MCF 10A (cell line): Measurements from ENCODE around the gene METTL1. TPM values are rescaled to one million over a fixed set of nuclear protein-coding genes. Genes with fewer than 3 reads are reported as not detected.

ENCODE experiments used
- BruUV-seq: library from RNA; stranded (reverse); fragments of 400-500 nt; replicated peaks from 2 replicates; lab custom pipeline; 2021; lab: Mats Ljungman, UMichigan
- CTCF ChIA-PET: fragments of 300-600 bp; sonication (Branson Sonifier 250); formaldehyde crosslinking; extraction: SDS; loops from one replicate; lab custom pipeline; 2021; ENCODE audit warnings: antibody characterized with exemption, inconsistent platforms; lab: Yijun Ruan, JAX
- POLR2A ChIA-PET: fragments of 300-600, 350-650 bp; sonication (Branson Sonifier 250); formaldehyde crosslinking; extraction: SDS; loops from one replicate; lab custom pipeline; 2020; ENCODE audit warnings: antibody characterized with exemption, inconsistent platforms; lab: Yijun Ruan, JAX
- DNase-seq: peaks from one replicate; pipeline ENCODE4 v3.0.0-alpha.2; 2018; ENCODE audit not compliant: unreplicated experiment
- H3K27ac Mint-ChIP-seq: one replicate; pipeline ENCODE4 v1.8.0; 2022; ENCODE audit warnings: mild to moderate bottlenecking, low read depth, mixed read lengths; ENCODE audit not compliant: unreplicated experiment
- H3K27me3 Mint-ChIP-seq: one replicate; pipeline ENCODE4 v1.8.0; 2022; ENCODE audit warnings: mixed read lengths; ENCODE audit not compliant: insufficient read depth, unreplicated experiment
- H3K36me3 Mint-ChIP-seq: one replicate; pipeline ENCODE4 v1.8.0; 2022; ENCODE audit warnings: mild to moderate bottlenecking, moderate library complexity, mixed read lengths; ENCODE audit not compliant: insufficient read depth, unreplicated experiment
- H3K4me1 Mint-ChIP-seq: one replicate; pipeline ENCODE4 v1.8.0; 2022; ENCODE audit warnings: mixed read lengths; ENCODE audit not compliant: insufficient read depth, unreplicated experiment
- H3K4me3 Mint-ChIP-seq: one replicate; pipeline ENCODE4 v1.8.0; 2022; ENCODE audit warnings: mild to moderate bottlenecking, moderate library complexity, mixed read lengths; ENCODE audit not compliant: unreplicated experiment
- H3K9me3 Mint-ChIP-seq: one replicate; pipeline ENCODE4 v1.8.0; 2022; ENCODE audit warnings: mixed read lengths; ENCODE audit not compliant: unreplicated experiment
- intact Hi-C: fragments of 100-400 bp; cut with micrococcal nuclease; formaldehyde crosslinking; loops from 2 replicates; pipeline ENCODE4 v1.14.1; 2022
- total RNA-seq: library from RNA; stranded (reverse); gene quantifications from 2 replicates; pipeline ENCODE4 v1.2.3, GENCODE V29; 2022
- TF ChIP-seq, protein P1 (sequence below): fragments of 200-600 bp; IDR thresholded peaks from one replicate; pipeline ENCODE4 v1.8.0; 2022; ENCODE audit warnings: antibody characterized with exemption, mild to moderate bottlenecking; ENCODE audit not compliant: unreplicated experiment

Gene METTL1
- total RNA-seq, 1 experiment from 2014 or later, result 40.6 TPM

- no peaks in the 10 kb centered on the region for H3K27me3 Mint-ChIP-seq
- ChIA-PET POLR2A (no interaction called here), CTCF (interaction anchor here (1.0 kb wide), 1 partner anchor 137 kb away, joined by 3 read pairs; the partner anchor contains the start of gene B4GALNT1)
- peaks cover 33% of the 10 kb centered on the region for H3K4me1 Mint-ChIP-seq
- DNase-seq, result no peak
- no peak overlapping the region for H3K27ac Mint-ChIP-seq
- TF ChIP-seq, protein P1, sequence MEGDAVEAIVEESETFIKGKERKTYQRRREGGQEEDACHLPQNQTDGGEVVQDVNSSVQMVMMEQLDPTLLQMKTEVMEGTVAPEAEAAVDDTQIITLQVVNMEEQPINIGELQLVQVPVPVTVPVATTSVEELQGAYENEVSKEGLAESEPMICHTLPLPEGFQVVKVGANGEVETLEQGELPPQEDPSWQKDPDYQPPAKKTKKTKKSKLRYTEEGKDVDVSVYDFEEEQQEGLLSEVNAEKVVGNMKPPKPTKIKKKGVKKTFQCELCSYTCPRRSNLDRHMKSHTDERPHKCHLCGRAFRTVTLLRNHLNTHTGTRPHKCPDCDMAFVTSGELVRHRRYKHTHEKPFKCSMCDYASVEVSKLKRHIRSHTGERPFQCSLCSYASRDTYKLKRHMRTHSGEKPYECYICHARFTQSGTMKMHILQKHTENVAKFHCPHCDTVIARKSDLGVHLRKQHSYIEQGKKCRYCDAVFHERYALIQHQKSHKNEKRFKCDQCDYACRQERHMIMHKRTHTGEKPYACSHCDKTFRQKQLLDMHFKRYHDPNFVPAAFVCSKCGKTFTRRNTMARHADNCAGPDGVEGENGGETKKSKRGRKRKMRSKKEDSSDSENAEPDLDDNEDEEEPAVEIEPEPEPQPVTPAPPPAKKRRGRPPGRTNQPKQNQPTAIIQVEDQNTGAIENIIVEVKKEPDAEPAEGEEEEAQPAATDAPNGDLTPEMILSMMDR, result no peak
- no TSS peak for BruUV-seq
- peaks cover 7% of the 10 kb centered on the region for H3K36me3 Mint-ChIP-seq
- no peak overlapping the region for H3K4me3 Mint-ChIP-seq
- intact Hi-C loops, result no loop called here
- no peaks in the 10 kb centered on the region for H3K9me3 Mint-ChIP-seq
Measured at GRCh38 chr12:57769594-57769993, 2.3 kb downstream of the METTL1 start.

DNA sequence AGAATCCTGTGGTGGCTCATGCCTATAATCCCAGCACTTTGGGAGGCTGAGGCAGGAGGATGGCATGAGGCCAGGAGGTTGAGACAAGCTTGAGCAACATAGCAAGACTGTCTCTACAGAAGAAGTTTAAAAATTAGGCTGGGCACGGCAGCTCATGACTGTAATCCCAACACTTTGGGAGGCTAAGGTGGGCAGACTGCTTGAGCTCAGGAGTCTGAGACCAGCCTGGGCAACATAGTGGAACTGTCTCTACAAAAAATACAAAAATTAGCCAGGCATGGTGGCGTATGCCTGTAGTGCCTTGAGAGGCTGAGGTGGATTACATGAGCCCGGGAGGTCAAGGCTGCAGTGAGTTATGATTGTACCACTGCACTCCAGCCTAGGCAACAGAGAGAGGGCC is 4.0 kb downstream of the METTL1 start:
- ChIA-PET POLR2A (interaction anchor here (0.8 to 2.5 kb wide), 6 partner anchors 12 to 244 kb away, joined by 3 to 26 read pairs (median 5); partner anchors contain the start of genes MARCHF9, MBD6, TSFM and TSPAN31), CTCF (interaction anchor here (0.7 to 2.9 kb wide), 6 partner anchors 8 to 334 kb away, joined by 3 to 12 read pairs (median 4); partner anchors contain the start of gene TSFM)
- Mint-ChIP-seq H3K27ac (no peak overlapping the region), H3K9me3 (no peaks in the 10 kb centered on the region), H3K27me3 (no peaks in the 10 kb centered on the region), H3K4me1 (peaks cover 41% of the 10 kb centered on the region), H3K4me3 (no peak overlapping the region), H3K36me3 (peaks cover 18% of the 10 kb centered on the region)
- TF ChIP-seq, protein P1, result no peak
- no peak for DNase-seq
- BruUV-seq, result no TSS peak
- intact Hi-C loops, result no loop called here

GRCh38 chr12:57767305-57767698 is 4.6 kb downstream of the METTL1 start:
- H3K27ac Mint-ChIP-seq, result peak overlapping the region; percentile 27
- DNase-seq, result no peak
- intact Hi-C loops, result no loop called here
- POLR2A ChIA-PET, result interaction anchor here (0.8 to 2.5 kb wide), 7 partner anchors 12 to 244 kb away, joined by 3 to 26 read pairs (median 7); partner anchors contain the start of genes CDK4, MARCHF9, MBD6 and TSFM
- H3K27me3 Mint-ChIP-seq, result no peaks in the 10 kb centered on the region
- no peaks in the 10 kb centered on the region for H3K9me3 Mint-ChIP-seq
- BruUV-seq, result no TSS peak
- H3K4me1 Mint-ChIP-seq, result peaks cover 41% of the 10 kb centered on the region
- H3K4me3 Mint-ChIP-seq, result peak overlapping the region; percentile 89
- TF ChIP-seq, protein P1, result no peak
- CTCF ChIA-PET, result interaction anchor here (0.6 to 2.9 kb wide), 9 partner anchors 8 to 334 kb away, joined by 3 to 12 read pairs (median 4); partner anchors contain the start of gene TSFM
- peaks cover 18% of the 10 kb centered on the region for H3K36me3 Mint-ChIP-seq

- no TSS peak for BruUV-seq
- H3K27ac Mint-ChIP-seq, result peak within 1 kb of the TSS; percentile 89
Measured at GRCh38 chr12:57766464-57767304, 5.2 kb downstream of the METTL1 start, which contains the start of gene CYP27B1. Gene CYP27B1 (minus strand): TSS chr12:57767078. CDS start chr12:57767041, 37 bp downstream.

More at GRCh38 chr12:57766464-57767304, 5.2 kb downstream of the METTL1 start, which contains the start of gene CYP27B1:
- Mint-ChIP-seq H3K9me3 (no peaks in the 10 kb centered on the region), H3K4me1 (peaks cover 39% of the 10 kb centered on the region), H3K4me3 (peak within 1 kb of the TSS; percentile 89), H3K36me3 (peaks cover 18% of the 10 kb centered on the region), H3K27me3 (no peaks in the 10 kb centered on the region)
- intact Hi-C loops, result no loop called here
- CTCF ChIA-PET, result interaction anchor here (0.6 to 2.9 kb wide), 11 partner anchors 10 to 221 kb away, joined by 3 to 12 read pairs (median 4); partner anchors contain the start of gene TSFM
- peak; percentile 92 for DNase-seq
- TF ChIP-seq, protein P1, result no peak
- POLR2A ChIA-PET, result interaction anchor here (0.7 to 2.5 kb wide), 18 partner anchors 8 to 243 kb away, joined by 3 to 26 read pairs (median 5); partner anchors contain the start of genes CDK4, CTDSP2, MARCHF9 and MBD6
